HL-60 (cell line): Measurements from ENCODE around the gene ANGEL2.
"Not testable (repeated sequence)": the region's sequence is repeated elsewhere in the genome, so short reads cannot be mapped to it uniquely, and the experiment has no call there.

Source experiments
- POLR2AphosphoS5 ChIP-seq: IDR thresholded peaks from 2 replicates; pipeline ENCODE4 v1.6.1; 2012; ENCODE audit warnings: low read depth
- TF ChIP-seq, protein P1 (sequence below): IDR thresholded peaks from one replicate; pipeline ENCODE4 v1.5.1; 2011; ENCODE audit warnings: low read length, control low read depth, inconsistent platforms; ENCODE audit not compliant: insufficient read depth

DNA sequence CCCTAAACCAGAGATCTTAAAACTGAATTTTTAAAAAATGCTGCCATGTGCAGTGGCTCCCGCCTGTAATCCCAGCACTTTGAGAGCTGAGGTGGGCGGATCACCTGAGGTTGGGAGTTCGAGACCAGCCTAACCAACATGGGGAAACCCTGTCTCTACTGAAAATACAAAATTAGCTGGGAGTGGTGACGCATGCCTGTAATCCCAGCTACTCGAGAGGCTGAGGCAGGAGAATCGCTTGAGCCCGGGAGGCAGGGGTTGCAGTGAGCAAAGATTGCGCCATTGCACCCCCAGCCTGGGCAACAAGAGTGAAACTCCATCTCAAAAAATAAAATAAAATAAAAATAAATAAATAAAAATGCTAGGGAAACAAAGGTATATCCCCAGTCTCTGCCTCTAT is 21.7 kb downstream of the ANGEL2 start:
- not testable (repeated sequence) for TF ChIP-seq POLR2AphosphoS5
- TF ChIP-seq, protein P1, sequence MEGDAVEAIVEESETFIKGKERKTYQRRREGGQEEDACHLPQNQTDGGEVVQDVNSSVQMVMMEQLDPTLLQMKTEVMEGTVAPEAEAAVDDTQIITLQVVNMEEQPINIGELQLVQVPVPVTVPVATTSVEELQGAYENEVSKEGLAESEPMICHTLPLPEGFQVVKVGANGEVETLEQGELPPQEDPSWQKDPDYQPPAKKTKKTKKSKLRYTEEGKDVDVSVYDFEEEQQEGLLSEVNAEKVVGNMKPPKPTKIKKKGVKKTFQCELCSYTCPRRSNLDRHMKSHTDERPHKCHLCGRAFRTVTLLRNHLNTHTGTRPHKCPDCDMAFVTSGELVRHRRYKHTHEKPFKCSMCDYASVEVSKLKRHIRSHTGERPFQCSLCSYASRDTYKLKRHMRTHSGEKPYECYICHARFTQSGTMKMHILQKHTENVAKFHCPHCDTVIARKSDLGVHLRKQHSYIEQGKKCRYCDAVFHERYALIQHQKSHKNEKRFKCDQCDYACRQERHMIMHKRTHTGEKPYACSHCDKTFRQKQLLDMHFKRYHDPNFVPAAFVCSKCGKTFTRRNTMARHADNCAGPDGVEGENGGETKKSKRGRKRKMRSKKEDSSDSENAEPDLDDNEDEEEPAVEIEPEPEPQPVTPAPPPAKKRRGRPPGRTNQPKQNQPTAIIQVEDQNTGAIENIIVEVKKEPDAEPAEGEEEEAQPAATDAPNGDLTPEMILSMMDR = not testable (repeated sequence)
